ENCODE results near the gene SPRN.
"Not testable (repeated sequence)": the region's sequence is repeated elsewhere in the genome, so short reads cannot be mapped to it uniquely, and the experiment has no call there.

Gene SPRN
- long read RNA-seq, result 0 reads

GRCh38 chr10:133424601-133425000 lies at the start of gene SPRN:
Gene SPRN, minus strand, starts transcription at chr10:133424625. Its CDS starts 944 bp downstream, at chr10:133423681.
- H3K27me3 ChIP-seq (ENCODE audit: insufficient read depth, poor library complexity, severe bottlenecking); DNase-seq (ENCODE audit: low read depth in 1 of 2, low spot score in 1 of 2); H3K4me3 ChIP-seq (replicated peaks; ENCODE audit: insufficient read depth, low read length); H3K27ac ChIP-seq (replicated peaks): not testable (repeated sequence)

GRCh38 chr10:133474027-133474426 lies 49.6 kb upstream of the SPRN start:
- Histone ChIP-seq H3K27ac (replicated peaks) (no peak overlapping the region), H3K4me3 (replicated peaks; ENCODE audit: insufficient read depth, low read length) (no peak overlapping the region), H3K27me3 (ENCODE audit: insufficient read depth, poor library complexity, severe bottlenecking) (no peaks in the 10 kb centered on the region)
- TF ChIP-seq CTCF (IDR thresholded peaks at IDR 0.05; ENCODE audit: insufficient read depth, low read length) (no peak), SPI1 (IDR thresholded peaks at IDR 0.05; ENCODE audit: borderline replicate concordance, low read depth) (no peak), REST (IDR thresholded peaks at IDR 0.05; ENCODE audit: insufficient replicate concordance, low read depth) (no peak), POLR2AphosphoS5 (IDR thresholded peaks at IDR 0.05; ENCODE audit: low read depth) (no peak), GABPA (IDR thresholded peaks at IDR 0.05; ENCODE audit: low read depth) (no peak)
- DNase-seq (ENCODE audit: low read depth in 1 of 2, low spot score in 1 of 2), result no peak

GRCh38 chr10:133473270-133473669 lies 48.8 kb upstream of the SPRN start:
- TF ChIP-seq SPI1 (IDR thresholded peaks at IDR 0.05; ENCODE audit: borderline replicate concordance, low read depth) (no peak), GABPA (IDR thresholded peaks at IDR 0.05; ENCODE audit: low read depth) (no peak), POLR2AphosphoS5 (IDR thresholded peaks at IDR 0.05; ENCODE audit: low read depth) (no peak), CTCF (IDR thresholded peaks at IDR 0.05; ENCODE audit: insufficient read depth, low read length) (no peak), REST (IDR thresholded peaks at IDR 0.05; ENCODE audit: insufficient replicate concordance, low read depth) (no peak)
- no peak overlapping the region for H3K4me3 ChIP-seq (replicated peaks; ENCODE audit: insufficient read depth, low read length)
- no peaks in the 10 kb centered on the region for H3K27me3 ChIP-seq (ENCODE audit: insufficient read depth, poor library complexity, severe bottlenecking)
- H3K27ac ChIP-seq (replicated peaks), result no peak overlapping the region
- DNase-seq (ENCODE audit: low read depth in 1 of 2, low spot score in 1 of 2), result no peak

- DNase-seq (ENCODE audit: low read depth in 1 of 2, low spot score in 1 of 2), result no peak
- H3K27ac ChIP-seq (replicated peaks), result no peak overlapping the region
- no peak overlapping the region for H3K4me3 ChIP-seq (replicated peaks; ENCODE audit: insufficient read depth, low read length)
Observed at GRCh38 chr10:133471300-133472109, 47.1 kb upstream of the SPRN start.

GRCh38 chr10:133469205-133469604 lies 44.8 kb upstream of the SPRN start:
- H3K27ac ChIP-seq (replicated peaks); DNase-seq (ENCODE audit: low read depth in 1 of 2, low spot score in 1 of 2); H3K27me3 ChIP-seq (ENCODE audit: insufficient read depth, poor library complexity, severe bottlenecking); H3K4me3 ChIP-seq (replicated peaks; ENCODE audit: insufficient read depth, low read length): not testable (repeated sequence)

More at GRCh38 chr10:133471300-133472109, 47.1 kb upstream of the SPRN start:
- TF ChIP-seq POLR2AphosphoS5 (IDR thresholded peaks at IDR 0.05; ENCODE audit: low read depth) (no peak), REST (IDR thresholded peaks at IDR 0.05; ENCODE audit: insufficient replicate concordance, low read depth) (no peak), SPI1 (IDR thresholded peaks at IDR 0.05; ENCODE audit: borderline replicate concordance, low read depth) (no peak), GABPA (IDR thresholded peaks at IDR 0.05; ENCODE audit: low read depth) (no peak)
- no peaks in the 10 kb centered on the region for H3K27me3 ChIP-seq (ENCODE audit: insufficient read depth, poor library complexity, severe bottlenecking)
